NCI-H1694 (cell line): ENCODE data around the gene GEMIN8.

ENCODE experiments used
- DNase-seq: peaks from one replicate; lab custom pipeline; 2025; lab: John Stamatoyannopoulos, UW

GEMIN8 gene, protein sequence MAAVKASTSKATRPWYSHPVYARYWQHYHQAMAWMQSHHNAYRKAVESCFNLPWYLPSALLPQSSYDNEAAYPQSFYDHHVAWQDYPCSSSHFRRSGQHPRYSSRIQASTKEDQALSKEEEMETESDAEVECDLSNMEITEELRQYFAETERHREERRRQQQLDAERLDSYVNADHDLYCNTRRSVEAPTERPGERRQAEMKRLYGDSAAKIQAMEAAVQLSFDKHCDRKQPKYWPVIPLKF

DNA sequence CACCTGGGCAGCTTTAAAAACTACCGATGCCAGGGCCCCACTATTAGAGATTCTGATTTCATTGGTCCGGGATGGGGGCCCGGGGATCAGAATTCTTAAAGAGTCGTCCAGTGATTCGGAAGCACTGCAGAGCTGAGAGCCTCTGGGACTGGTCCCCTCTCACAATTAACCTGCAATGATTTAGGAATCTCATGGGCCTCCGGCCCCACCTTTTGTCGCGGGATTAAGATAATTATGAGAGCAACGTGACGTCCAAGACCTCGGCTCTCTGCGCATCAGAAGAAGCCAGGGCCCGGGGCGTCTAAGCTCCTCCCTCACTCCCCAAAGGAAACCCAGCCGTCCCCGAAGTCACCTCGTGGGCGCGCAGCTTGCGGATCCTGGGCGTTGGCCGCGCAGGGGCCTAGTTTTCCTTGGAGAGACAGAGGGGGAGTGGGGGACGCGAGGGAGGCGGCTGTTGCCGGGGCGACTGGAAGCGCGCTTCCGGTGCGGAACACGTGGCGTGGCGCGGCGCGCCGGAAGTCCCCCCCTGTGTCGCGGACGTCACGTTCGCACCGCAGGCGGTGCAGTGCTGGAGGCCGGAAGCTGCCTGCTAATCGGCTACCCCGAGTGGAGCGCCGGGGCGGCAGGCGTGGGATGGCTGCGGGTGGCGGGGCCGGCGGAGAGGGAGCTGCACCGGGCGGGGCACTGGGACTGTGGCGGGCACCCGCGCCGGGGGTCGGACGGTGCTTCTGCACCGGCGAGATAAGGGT lies at the start of gene GEMIN8:
GEMIN8 (minus strand) TSS at position 468 of the 749 bp plus-strand sequence. CDS start 8,414 bp downstream, outside the sequence.
- DNase-seq, result peak; percentile 40

GRCh38 chrX:14076639-14077038 lies 46.9 kb upstream of the GEMIN8 start:
- DNase-seq, result no peak

- DNase-seq, result no peak
Measured at GRCh38 chrX:14073556-14073955, 43.9 kb upstream of the GEMIN8 start.

- DNase-seq, result no peak
Measured at GRCh38 chrX:14073071-14073470, 43.4 kb upstream of the GEMIN8 start.

- DNase-seq, result no peak
Measured at GRCh38 chrX:14065800-14066199, 36.1 kb upstream of the GEMIN8 start.

- no peak for DNase-seq
Measured at GRCh38 chrX:14064626-14065432, 35.1 kb upstream of the GEMIN8 start.

DNA sequence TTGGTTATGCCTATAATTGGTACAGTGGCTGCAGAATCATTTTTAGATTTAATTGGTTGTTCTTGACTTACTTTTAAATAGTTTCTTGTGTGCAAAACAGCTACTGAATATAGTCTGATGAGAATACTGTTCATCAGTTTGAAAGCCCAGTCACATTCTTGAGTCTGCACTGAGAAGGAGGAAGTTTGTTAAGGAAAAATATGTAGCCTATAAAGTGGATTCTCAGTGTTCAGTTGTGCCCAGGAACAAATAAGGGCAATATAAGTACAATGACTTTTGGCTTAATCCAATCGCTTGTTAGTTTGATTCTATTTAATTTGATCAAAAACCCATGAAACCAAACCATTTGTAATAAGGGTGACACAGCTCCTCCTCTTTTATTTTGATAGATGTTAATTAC lies 32.8 kb upstream of the GEMIN8 start:
- DNase-seq, result no peak

GRCh38 chrX:14056206-14056605 lies 26.5 kb upstream of the GEMIN8 start:
- no peak for DNase-seq

DNA sequence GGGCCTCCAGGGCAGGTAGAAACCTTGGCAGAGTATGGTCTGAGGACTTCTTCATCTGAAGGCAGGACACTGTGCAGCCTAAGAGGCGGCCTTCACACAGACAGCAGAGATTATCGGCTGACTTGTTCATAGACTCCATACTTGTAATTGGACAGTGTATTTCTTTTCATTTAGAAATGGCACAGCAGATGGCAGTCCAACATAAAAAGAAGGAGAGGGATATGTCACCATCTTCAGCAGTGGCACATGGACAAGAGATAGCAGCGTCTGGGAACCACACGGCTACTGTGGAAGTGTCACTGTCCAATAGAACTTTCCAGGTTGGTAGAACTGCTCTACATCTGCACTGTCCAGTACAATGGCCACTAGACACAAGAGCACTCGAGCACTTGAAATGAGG lies 21.7 kb upstream of the GEMIN8 start:
- DNase-seq, result peak; percentile 15

- DNase-seq, result no peak
Measured at GRCh38 chrX:14050709-14051108, 21.0 kb upstream of the GEMIN8 start.

DNA sequence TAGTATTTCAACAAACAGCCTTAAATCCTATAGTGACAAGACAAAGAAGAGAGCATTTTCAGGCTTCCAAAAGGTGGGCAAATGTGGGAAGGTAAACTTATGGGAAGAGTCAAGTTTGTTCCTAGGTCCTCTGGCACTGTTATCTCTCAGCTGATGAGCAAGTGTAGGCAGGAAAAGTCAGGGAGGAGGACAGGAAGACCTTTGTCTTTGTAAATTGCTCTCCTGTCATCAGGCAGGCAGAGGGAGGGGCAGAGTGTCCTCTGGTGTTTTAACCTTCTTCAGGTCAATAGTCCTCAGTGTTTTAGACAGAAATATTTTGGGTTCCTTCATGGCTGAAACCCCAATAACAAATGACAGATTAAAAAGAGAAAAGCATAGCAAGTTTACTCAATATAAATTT lies 13.5 kb upstream of the GEMIN8 start:
- DNase-seq, result no peak

DNA sequence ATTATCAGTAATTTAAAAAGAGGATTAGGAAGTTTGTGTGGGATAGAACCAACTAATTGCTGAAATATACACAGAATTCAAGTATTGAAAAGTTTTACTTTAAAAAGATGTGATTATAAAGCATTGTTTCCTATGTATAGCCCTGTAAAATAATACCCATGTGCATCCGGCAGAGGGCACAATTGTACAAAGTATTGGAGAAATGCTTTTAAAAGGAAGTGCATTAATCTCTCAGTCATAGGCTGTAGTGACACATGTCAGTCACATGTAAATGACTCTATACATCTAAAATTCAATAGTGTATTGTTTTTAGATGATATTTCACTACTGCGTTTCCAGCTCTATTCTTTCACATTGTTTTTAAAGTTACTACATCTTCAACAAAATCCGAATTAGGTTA lies 9.7 kb upstream of the GEMIN8 start:
- peak; percentile 30 for DNase-seq

- DNase-seq, result no peak
Measured at GRCh38 chrX:14038375-14039085, 8.8 kb upstream of the GEMIN8 start.

DNA sequence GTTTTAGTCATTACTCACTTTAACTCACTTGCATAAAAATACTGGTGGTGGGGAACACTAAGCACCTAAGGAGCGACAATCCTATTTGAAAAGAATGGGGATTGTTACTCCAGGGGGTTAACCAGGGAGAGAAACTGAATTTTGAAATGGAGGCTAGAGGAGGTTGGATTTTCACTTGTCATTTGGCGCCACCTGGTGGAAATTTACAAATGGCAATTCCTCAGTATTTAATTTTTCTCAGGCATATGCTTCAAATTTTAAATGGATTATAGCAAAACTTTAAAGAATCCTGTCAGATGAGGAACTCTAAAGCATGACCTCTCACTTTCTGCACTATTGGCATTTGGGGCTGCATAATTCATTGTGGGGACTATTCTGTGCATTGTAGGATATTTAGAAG lies 2.7 kb upstream of the GEMIN8 start:
- DNase-seq, result peak; percentile 11

GRCh38 chrX:14030174-14030530 lies 460 bp upstream of the GEMIN8 start:
- DNase-seq, result no peak

GRCh38 chrX:14029039-14029424 lies 660 bp downstream of the GEMIN8 start:
- DNase-seq, result no peak

GRCh38 chrX:14028473-14028872 lies 1.2 kb downstream of the GEMIN8 start:
- no peak for DNase-seq

- no peak for DNase-seq
Measured at GRCh38 chrX:14027511-14028019, 2.1 kb downstream of the GEMIN8 start.

DNA sequence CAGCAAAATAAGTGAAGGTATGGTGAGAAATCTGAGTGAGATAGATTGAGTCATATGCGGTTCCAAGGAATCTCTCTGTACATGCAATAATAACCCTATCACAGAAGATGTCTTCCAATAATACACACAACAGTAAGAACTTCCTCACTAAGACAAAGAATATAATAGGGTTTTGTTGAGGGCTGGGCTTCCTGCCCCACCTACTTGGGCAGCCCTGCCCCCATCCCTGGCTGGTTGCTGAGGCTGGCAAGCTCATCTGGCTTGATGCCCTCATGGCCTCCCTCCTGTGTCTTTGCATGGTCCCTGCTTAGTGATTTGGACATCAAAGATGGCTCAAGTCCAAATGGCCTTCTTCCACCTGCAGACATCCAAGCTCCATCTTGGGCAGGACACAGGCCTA lies 2.7 kb downstream of the GEMIN8 start:
- DNase-seq, result no peak

- DNase-seq, result no peak
Measured at GRCh38 chrX:14026121-14026520, 3.6 kb downstream of the GEMIN8 start.

DNA sequence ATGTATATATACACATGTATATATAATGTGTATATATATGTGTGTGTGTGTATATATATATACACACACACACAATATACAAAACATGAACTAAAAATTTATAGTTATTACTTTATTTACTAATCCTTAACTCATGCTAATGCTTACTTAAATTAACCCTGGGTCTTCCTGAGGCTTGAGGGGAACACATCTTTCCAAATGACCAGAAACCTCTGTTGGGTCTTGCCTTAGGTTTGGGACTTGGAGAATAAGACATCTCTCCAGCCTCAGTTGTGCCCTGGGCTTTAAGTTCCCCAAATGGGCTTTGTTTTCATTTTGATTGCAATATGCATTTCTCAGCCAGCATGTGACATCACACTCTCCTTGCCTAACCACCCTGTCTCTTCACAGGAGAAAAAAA lies 7.7 kb downstream of the GEMIN8 start:
- no peak for DNase-seq

DNA sequence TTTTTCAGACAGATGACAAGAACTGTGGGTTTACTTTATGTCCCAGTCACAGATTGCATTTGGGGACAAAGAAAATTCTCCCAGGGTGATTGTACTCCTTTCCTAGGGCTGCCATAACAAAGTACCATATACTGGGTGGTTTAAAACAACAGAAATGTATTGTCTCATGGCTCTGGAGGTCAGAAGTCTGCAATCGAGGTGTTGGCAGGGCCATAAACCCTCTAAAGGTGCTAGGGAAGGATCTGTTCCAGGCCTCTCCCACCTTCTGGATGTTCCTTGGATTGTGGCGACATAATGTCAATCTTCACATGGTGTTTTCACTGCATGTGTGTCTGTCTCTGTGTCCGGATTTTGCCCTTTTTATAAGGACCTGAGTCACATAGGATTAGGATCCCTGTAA lies 12.3 kb downstream of the GEMIN8 start:
- DNase-seq, result no peak
